H1 (cell line): ENCODE data around the gene GATD1. TPM values are rescaled to one million over a fixed set of nuclear protein-coding genes. Genes with fewer than 3 reads are reported as not detected.
A peak's percentile ranks its signal among the peaks of the same experiment; 100 is the strongest.

Experiments
- CTCF ChIA-PET: fragments of 300-600 bp; sonication (Branson Sonifier 250); formaldehyde crosslinking; loops from one replicate; lab custom pipeline; 2021; ENCODE audit not compliant: partially characterized antibody; lab: Charles Lee
- POLR2A ChIA-PET: fragments of 300-600 bp; sonication (Branson Sonifier 250); formaldehyde crosslinking; loops from one replicate; lab custom pipeline; 2021; ENCODE audit warnings: inconsistent platforms; ENCODE audit not compliant: partially characterized antibody; lab: Charles Lee
- DNase-seq, 2 experiments: peaks; one replicate each; pipeline versions ENCODE4 v3.0.0 to v3.0.0-alpha.2; 2010 to 2022; ENCODE audit warnings: low spot score in 2 of 2, low read depth in 1 of 2, mixed read lengths in 1 of 2
- FAIRE-seq: peaks from 2 replicates; lab custom pipeline; 2011; peaks lifted over from hg19 to GRCh38; lab: Jason Lieb, UNC
- H2AFZ ChIP-seq: 2 replicates; pipeline ENCODE4 v1.8.1; 2012; ENCODE audit warnings: low read length, inconsistent platforms
- H2AK5ac ChIP-seq: 2 replicates; pipeline ENCODE4 v1.6.1; 2013; ENCODE audit warnings: low read depth, low read length
- H2BK120ac ChIP-seq: replicated peaks from 2 replicates; pipeline ENCODE3; 2013; ENCODE audit warnings: low read depth, low read length, inconsistent platforms
- H2BK12ac ChIP-seq: 2 replicates; pipeline ENCODE4 v1.6.1; 2013; ENCODE audit warnings: low read depth, low read length
- H2BK15ac ChIP-seq: 2 replicates; pipeline ENCODE4 v1.6.1; 2013; ENCODE audit warnings: low read length
- H2BK20ac ChIP-seq: 2 replicates; pipeline ENCODE4 v1.6.1; 2013; ENCODE audit warnings: low read length
- H2BK5ac ChIP-seq: 2 replicates; pipeline ENCODE4 v1.6.1; 2013; ENCODE audit warnings: low read depth, low read length
- H3K14ac ChIP-seq: 2 replicates; pipeline ENCODE4 v1.6.1; 2013; ENCODE audit warnings: inconsistent platforms; ENCODE audit not compliant: insufficient read length
- H3K18ac ChIP-seq: 2 replicates; pipeline ENCODE4 v1.6.1; 2013; ENCODE audit warnings: low read length; ENCODE audit errors: extremely low read depth
- H3K23ac ChIP-seq: 2 replicates; pipeline ENCODE4 v1.6.1; 2013; ENCODE audit warnings: inconsistent platforms; ENCODE audit not compliant: insufficient read length
- H3K23me2 ChIP-seq: 2 replicates; pipeline ENCODE4 v1.6.1; 2013; ENCODE audit warnings: low read depth, low read length
- H3K27ac ChIP-seq: 2 replicates; pipeline ENCODE4 v1.6.1; 2011; ENCODE audit warnings: low read depth, low read length, inconsistent platforms
- H3K27me3 ChIP-seq, 4 experiments: replicated peaks in 1 of 4; 1 replicate in 1 of 4; 2 replicates in 3 of 4; pipeline versions ENCODE4 v1.6.1 to v1.8.1; 2011 to 2013; ENCODE audit warnings: low read length in 3 of 4, mild to moderate bottlenecking in 3 of 4, inconsistent platforms in 2 of 4, mixed read lengths in 2 of 4, moderate library complexity in 1 of 4; ENCODE audit not compliant: control insufficient read depth in 3 of 4, insufficient read depth in 3 of 4; ENCODE audit errors: extremely low read depth in 1 of 4
- H3K36me3 ChIP-seq, 4 experiments: 2 replicates each; pipeline versions ENCODE4 v1.6.1 to v1.8.1; 2011 to 2013; ENCODE audit warnings: mild to moderate bottlenecking in 4 of 4, low read length in 3 of 4, moderate library complexity in 2 of 4, control low read depth in 1 of 4, inconsistent platforms in 1 of 4; ENCODE audit not compliant: insufficient read depth in 4 of 4, control insufficient read depth in 2 of 4
- H3K4ac ChIP-seq: replicated peaks from 2 replicates; pipeline ENCODE3; 2013; ENCODE audit warnings: low read length, low read depth, mixed read lengths, inconsistent platforms; ENCODE audit not compliant: insufficient read length
- H3K4me1 ChIP-seq, 4 experiments: replicated peaks in 1 of 4; 1 replicate in 1 of 4; 2 replicates in 3 of 4; pipeline versions ENCODE4 v1.6.1 to v1.8.1; 2011 to 2013; ENCODE audit warnings: low read length in 3 of 4, inconsistent platforms in 2 of 4, mixed read lengths in 1 of 4; ENCODE audit not compliant: insufficient read depth in 4 of 4, control insufficient read depth in 3 of 4
- H3K4me2 ChIP-seq, 2 experiments: 2 replicates each; pipeline versions ENCODE4 v1.6.1 to v1.8.1; 2011 to 2013; ENCODE audit warnings: low read depth in 2 of 2, low read length in 2 of 2, control low read depth in 1 of 2, inconsistent platforms in 1 of 2, mild to moderate bottlenecking in 1 of 2; ENCODE audit not compliant: insufficient read depth in 1 of 2
- H3K4me3 ChIP-seq, 4 experiments: fragments of 200-600, 300-600 bp in 1 of 4; sonication (generic), shearing (Covaris generic), sonication (Bioruptor Twin) in 1 of 4; 2 replicates each; pipeline versions ENCODE4 v1.5.1 to v1.8.1; 2011 to 2016; ENCODE audit warnings: low read length in 4 of 4, low read depth in 3 of 4, control low read depth in 2 of 4, inconsistent platforms in 2 of 4, mild to moderate bottlenecking in 2 of 4, mixed read lengths in 1 of 4, moderate library complexity in 1 of 4; ENCODE audit not compliant: insufficient read depth in 2 of 4; ENCODE audit errors: extremely low read depth in 1 of 4
- H3K56ac ChIP-seq: replicated peaks from 2 replicates; pipeline ENCODE3; 2013; ENCODE audit warnings: low read depth, mild to moderate bottlenecking, mixed read lengths, low read length, inconsistent platforms; ENCODE audit not compliant: insufficient read length
- H3K79me1 ChIP-seq: 2 replicates; pipeline ENCODE4 v1.6.1; 2013; ENCODE audit warnings: low read depth, low read length, control low read depth
- H3K79me2 ChIP-seq, 2 experiments: 2 replicates each; pipeline versions ENCODE4 v1.6.1 to v1.8.1; 2012 to 2013; ENCODE audit warnings: low read length in 2 of 2, mild to moderate bottlenecking in 2 of 2, inconsistent platforms in 1 of 2; ENCODE audit not compliant: insufficient read depth in 2 of 2, control insufficient read depth in 1 of 2
- H3K9ac ChIP-seq, 4 experiments: replicated peaks in 1 of 4; 1 replicate in 1 of 4; 2 replicates in 3 of 4; pipeline versions ENCODE4 v1.6.1 to v1.8.1; 2011 to 2013; ENCODE audit warnings: low read depth in 3 of 4, low read length in 3 of 4, control low read depth in 2 of 4, mild to moderate bottlenecking in 2 of 4, moderate library complexity in 2 of 4, inconsistent platforms in 1 of 4; ENCODE audit errors: extremely low read depth in 1 of 4
- H3K9me3 ChIP-seq, 2 experiments: 2 replicates each; pipeline versions ENCODE4 v1.6.1 to v1.8.1; 2012 to 2013; ENCODE audit warnings: mild to moderate bottlenecking in 2 of 2, moderate library complexity in 2 of 2, control low read depth in 1 of 2, inconsistent platforms in 1 of 2, low read depth in 1 of 2, low read length in 1 of 2, mixed read lengths in 1 of 2; ENCODE audit not compliant: insufficient read depth in 2 of 2
- H4K20me1 ChIP-seq, 2 experiments: replicated peaks in 1 of 2; 2 replicates each; pipeline versions ENCODE3 to v1.8.1; 2011 to 2013; ENCODE audit warnings: inconsistent platforms in 2 of 2, low read length in 2 of 2, mild to moderate bottlenecking in 1 of 2; ENCODE audit not compliant: insufficient read depth in 2 of 2, control insufficient read depth in 1 of 2
- H4K5ac ChIP-seq: 2 replicates; pipeline ENCODE4 v1.6.1; 2013; ENCODE audit warnings: low read length, low read depth, mixed read lengths, inconsistent platforms; ENCODE audit not compliant: insufficient read length
- H4K8ac ChIP-seq: 2 replicates; pipeline ENCODE4 v1.8.0; 2013; ENCODE audit warnings: mild to moderate bottlenecking, moderate library complexity, low read length, inconsistent platforms; ENCODE audit not compliant: insufficient read depth; ENCODE audit errors: extremely low read depth
- H4K91ac ChIP-seq: replicated peaks from 2 replicates; pipeline ENCODE3; 2013; ENCODE audit warnings: low read length, mixed read lengths, inconsistent platforms; ENCODE audit not compliant: insufficient read length
- MAX ChIP-seq: IDR thresholded peaks from 2 replicates; pipeline ENCODE4 v1.6.1; 2012; ENCODE audit warnings: inconsistent platforms
- NRF1 ChIP-seq: IDR thresholded peaks from 2 replicates; pipeline ENCODE4 v1.6.1; 2011; ENCODE audit warnings: mild to moderate bottlenecking, low read depth, low read length, improper control_type of control experiment
- PHF8 ChIP-seq: fragments of 200-600 bp; sonication (generic); conservative IDR thresholded peaks from 2 replicates; pipeline ENCODE4 v1.7.1; 2012; ENCODE audit warnings: low read depth, mild to moderate bottlenecking, inconsistent platforms, low read length, moderate library complexity
- POU5F1 ChIP-seq: IDR thresholded peaks from 2 replicates; pipeline ENCODE4 v1.6.1; 2011; ENCODE audit warnings: low read depth, mild to moderate bottlenecking, low read length, moderate library complexity
- RBBP5 ChIP-seq: IDR thresholded peaks from 2 replicates; pipeline ENCODE4 v1.7.1; 2012; ENCODE audit warnings: low read depth, mild to moderate bottlenecking, inconsistent platforms, low read length, moderate library complexity, borderline replicate concordance
- SIRT6 ChIP-seq: IDR thresholded peaks from one replicate; pipeline ENCODE4 v1.7.1; 2012; ENCODE audit warnings: low read length, inconsistent platforms
- SP4 ChIP-seq: IDR thresholded peaks from 2 replicates; pipeline ENCODE4 v1.6.1; 2012; ENCODE audit warnings: low read length, inconsistent platforms
- SUZ12 ChIP-seq: fragments of 200-600 bp; sonication (generic); IDR thresholded peaks from 2 replicates; pipeline ENCODE4 v1.6.1; 2012; ENCODE audit warnings: mild to moderate bottlenecking, inconsistent platforms, low read length, moderate library complexity, mixed read lengths
- TAF7 ChIP-seq: optimal IDR thresholded peaks from 2 replicates; pipeline ENCODE3; 2011; ENCODE audit warnings: low read depth, mild to moderate bottlenecking, inconsistent platforms, low read length, moderate library complexity, borderline replicate concordance
- TCF12 ChIP-seq: IDR thresholded peaks from 2 replicates; pipeline ENCODE4 v1.6.1; 2011; ENCODE audit warnings: low read depth, mild to moderate bottlenecking, low read length
- WGBS, 2 experiments: shearing (Covaris generic) in 1 of 2; methylation state at CpG; one replicate each; pipeline versions ENCODE4 v1.1.6 to v1.1.7; 2013 to 2015; ENCODE audit warnings: low lambda C conversion rate in 2 of 2, mixed read lengths in 2 of 2, inconsistent platforms in 1 of 2, low coverage in 1 of 2, missing lambda C conversion rate in 1 of 2; ENCODE audit not compliant: insufficient replicate concordance in 2 of 2, insufficient coverage in 1 of 2, insufficient read length in 1 of 2; ENCODE audit errors: extremely low coverage in 1 of 2, missing lambda C conversion rate in 1 of 2; 5-methylcytosine and 5-hydroxymethylcytosine counted together
- polyA plus RNA-seq, 7 experiments: library from polyadenylated mRNA; depleted of rRNA in 3 of 7; stranded (reverse) in 5 of 7; unstranded in 2 of 7; fragments of >200 nt in 5 of 7; fragments of 200-250 nt in 2 of 7; gene quantifications; 1 replicate in 5 of 7; 2 replicates in 1 of 7; 4 replicates in 1 of 7; pipeline versions ENCODE4 v1.2.1 to v1.2.3, GENCODE V29; 2011 to 2013; ENCODE audit warnings: missing spikeins in 2 of 7, mixed read lengths in 2 of 7
- total RNA-seq: library from RNA; stranded (reverse); fragmentation: NEBNext Ultra II Directional; extraction: Animal tissue kit (Norgen Biotek cat#: 25700); gene quantifications from 2 replicates; pipeline ENCODE4 v1.2.1, GENCODE V29; 2021

GATD1 gene
- total and polyA plus RNA-seq, 2 of the 8 experiments (the other 6 are each of a cell fraction or from before 2014, with no cell fraction given): 47.5 to 54.8 TPM

GRCh38 chr11:725624-726202, 51.6 kb downstream of the GATD1 start:
- H3K36me3 ChIP-seq: no peaks in the 10 kb centered on the region
- H3K27ac ChIP-seq: no peak overlapping the region
- no peaks in the 10 kb centered on the region for H3K79me1 ChIP-seq
- FAIRE-seq: no peak
- DNase-seq: peak in 1 of 2 experiments; percentile 71
- no peak overlapping the region for H3K56ac ChIP-seq
- H2BK12ac ChIP-seq: peak overlapping the region; percentile 39; the same call in 1 of the 2 replicates
- CTCF ChIA-PET: interaction anchor here (0.8 to 15.4 kb wide), 17 partner anchors 12 to 168 kb away, joined by 3 to 395 read pairs (median 4); partner anchors contain the start of genes DEAF1, EPS8L2, TALDO1 and TMEM80
- H4K5ac ChIP-seq: no peak overlapping the region
- H3K9ac ChIP-seq: no peak overlapping the region
- H3K4me3 ChIP-seq: peak overlapping the region; percentile 27 to 64 (median 42)
- TF ChIP-seq SUZ12 (no peak), SIRT6 (no peak), SP4 (no peak), MAX (peak; percentile 24; the same call in 1 of the 2 replicates), TCF12 (no peak), PHF8 (no peak), POU5F1 (no peak), NRF1 (peak; percentile 49), RBBP5 (no peak), TAF7 (no peak)
- H2BK120ac ChIP-seq: no peak overlapping the region
- WGBS, 2 experiments: 4% methylated on average over 33 of the region's 53 CpGs; no CpG with 5 or more reads in 1 of the 2 experiments
- peaks cover 0 to 19% (median 12%) of the 10 kb centered on the region in 4 experiments; a peak in 5 of 7 replicates for H3K4me1 ChIP-seq
- no peak overlapping the region for H3K14ac ChIP-seq
- peak overlapping the region; percentile 84 to 94 for H3K4me2 ChIP-seq
- no peak overlapping the region for H3K23ac ChIP-seq
- no peak overlapping the region for H2AFZ ChIP-seq
- H3K27me3 ChIP-seq: peaks cover 0 to 2% (median 0%) of the 10 kb centered on the region in 4 experiments; a peak in 1 of 7 replicates
- H3K9me3 ChIP-seq: no peaks in the 10 kb centered on the region
- H3K4ac ChIP-seq: peak overlapping the region; percentile 85
- no peak overlapping the region for H4K91ac ChIP-seq
- H3K23me2 ChIP-seq: peaks cover 7% of the 10 kb centered on the region; the same call in 1 of the 2 replicates
- no peak overlapping the region for H2BK20ac ChIP-seq
- H3K79me2 ChIP-seq: no peaks in the 10 kb centered on the region
- H2BK5ac ChIP-seq: no peak overlapping the region; the same call in 1 of the 2 replicates
- H4K8ac ChIP-seq: no peak overlapping the region; the same call in 1 of the 2 replicates
- no peak overlapping the region for H2AK5ac ChIP-seq
- no peak overlapping the region; the same call in 1 of the 2 replicates for H3K18ac ChIP-seq
- no peaks in the 10 kb centered on the region for H4K20me1 ChIP-seq
- H2BK15ac ChIP-seq: no peak overlapping the region
- POLR2A ChIA-PET: interaction anchor here (0.6 to 13.2 kb wide), 20 partner anchors 11 to 177 kb away, joined by 3 to 216 read pairs (median 5); partner anchors contain the start of genes DEAF1, DRD4, EPS8L2 and PNPLA2
